A673 (cell line): ENCODE data around the gene ADGRB2. TPM values are rescaled to one million over a fixed set of nuclear protein-coding genes. Genes with fewer than 3 reads are reported as not detected.

ENCODE experiments used
- BruUV-seq: library from RNA; stranded (reverse); fragments of 400-500 nt; replicated peaks from 2 replicates; lab custom pipeline; 2021; lab: Mats Ljungman, UMichigan
- CTCF ChIA-PET: fragments of 300-600 bp; sonication (Branson Sonifier 250); formaldehyde crosslinking; loops from one replicate; lab custom pipeline; 2022; ENCODE audit warnings: antibody characterized with exemption; lab: Charles Lee
- POLR2A ChIA-PET: fragments of 300-600 bp; sonication (Branson Sonifier 250); formaldehyde crosslinking; loops from one replicate; lab custom pipeline; 2022; ENCODE audit warnings: antibody characterized with exemption; ENCODE audit not compliant: low non-redundant PET; lab: Charles Lee
- DNase-seq: peaks from one replicate; pipeline ENCODE4 v3.0.0-alpha.2; 2015; ENCODE audit warnings: low spot score
- H3K27ac ChIP-seq: fragments of 200-600 bp; sonication (generic); 2 replicates; pipeline ENCODE4 v1.5.1; 2016; ENCODE audit warnings: mixed run types, low read depth, mild to moderate bottlenecking, mixed read lengths, antibody characterized with exemption, low read length; ENCODE audit not compliant: poor library complexity, severe bottlenecking
- H3K27me3 ChIP-seq: fragments of 200-600 bp; sonication (generic); replicated peaks from 2 replicates; pipeline ENCODE4 v1.6.1; 2017; ENCODE audit warnings: mixed run types, low read depth, mild to moderate bottlenecking, mixed read lengths, antibody characterized with exemption, low read length; ENCODE audit not compliant: insufficient read depth, poor library complexity
- H3K36me3 ChIP-seq: fragments of 200-600 bp; sonication (generic); 2 replicates; pipeline ENCODE4 v1.6.1; 2016; ENCODE audit warnings: mixed run types, mild to moderate bottlenecking, mixed read lengths, antibody characterized with exemption, low read length; ENCODE audit not compliant: insufficient read depth, poor library complexity, severe bottlenecking
- H3K4me1 ChIP-seq: fragments of 200-600 bp; sonication (generic); 2 replicates; pipeline ENCODE4 v1.6.1; 2017; ENCODE audit warnings: mixed run types, mild to moderate bottlenecking, mixed read lengths, antibody characterized with exemption, low read length; ENCODE audit not compliant: insufficient read depth, poor library complexity, severe bottlenecking
- H3K4me3 ChIP-seq: fragments of 200-600 bp; sonication (generic); 2 replicates; pipeline ENCODE4 v1.5.1; 2016; ENCODE audit warnings: low read depth, mixed run types, mild to moderate bottlenecking, mixed read lengths, low read length; ENCODE audit not compliant: poor library complexity, severe bottlenecking
- H3K9me3 ChIP-seq: fragments of 200-600 bp; sonication (generic); 2 replicates; pipeline ENCODE4 v1.6.1; 2016; ENCODE audit warnings: mixed run types, low read depth, mild to moderate bottlenecking, mixed read lengths, antibody characterized with exemption, low read length; ENCODE audit not compliant: poor library complexity, severe bottlenecking
- EZH2 ChIP-seq: fragments of 200-600 bp; sonication (generic); IDR thresholded peaks from 2 replicates; pipeline ENCODE4 v1.6.1; 2017; ENCODE audit warnings: borderline replicate concordance, low read depth, mild to moderate bottlenecking, mixed read lengths, antibody characterized with exemption, low read length; ENCODE audit not compliant: poor library complexity, severe bottlenecking
- intact Hi-C: fragments of 100-400 bp; cut with micrococcal nuclease; formaldehyde crosslinking; loops from one replicate; pipeline ENCODE4 v1.10.0; 2022; ENCODE audit not compliant: unreplicated experiment
- total RNA-seq: library from RNA; stranded (reverse); gene quantifications from 2 replicates; pipeline ENCODE4 v1.2.3, GENCODE V29; 2021
- TF ChIP-seq, protein P1 (sequence below): fragments of 300-800, 200-600 bp; sonication (generic); conservative IDR thresholded peaks from 2 replicates; pipeline ENCODE4 v1.5.1; 2017; ENCODE audit warnings: low read depth, mild to moderate bottlenecking, antibody characterized with exemption, low read length, moderate library complexity, mixed read lengths

ADGRB2 gene
- total RNA-seq, 1 experiment from 2014 or later: 5.9 TPM

DNA sequence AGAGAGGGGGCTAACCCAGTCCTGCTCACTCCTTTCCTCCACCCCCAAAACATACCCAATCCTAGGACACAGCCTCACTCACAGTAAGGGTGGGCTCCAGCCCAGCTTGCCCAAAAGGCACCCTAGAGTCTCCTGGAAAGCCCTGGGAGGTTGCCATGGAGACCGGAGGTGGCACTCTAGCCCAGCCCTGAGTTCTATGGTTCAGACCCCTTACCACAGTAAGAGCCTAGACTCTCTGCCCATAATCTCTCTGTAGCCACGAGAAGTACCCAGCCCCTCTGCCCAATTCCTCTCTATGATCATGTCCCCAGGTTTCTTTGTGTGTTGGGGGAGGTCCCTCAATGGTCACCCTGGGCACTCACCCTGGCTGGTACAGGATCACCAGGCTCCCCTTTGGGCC, 74.8 kb downstream of the ADGRB2 start:
- no peak overlapping the region for H3K27ac ChIP-seq
- TF ChIP-seq, protein P1, sequence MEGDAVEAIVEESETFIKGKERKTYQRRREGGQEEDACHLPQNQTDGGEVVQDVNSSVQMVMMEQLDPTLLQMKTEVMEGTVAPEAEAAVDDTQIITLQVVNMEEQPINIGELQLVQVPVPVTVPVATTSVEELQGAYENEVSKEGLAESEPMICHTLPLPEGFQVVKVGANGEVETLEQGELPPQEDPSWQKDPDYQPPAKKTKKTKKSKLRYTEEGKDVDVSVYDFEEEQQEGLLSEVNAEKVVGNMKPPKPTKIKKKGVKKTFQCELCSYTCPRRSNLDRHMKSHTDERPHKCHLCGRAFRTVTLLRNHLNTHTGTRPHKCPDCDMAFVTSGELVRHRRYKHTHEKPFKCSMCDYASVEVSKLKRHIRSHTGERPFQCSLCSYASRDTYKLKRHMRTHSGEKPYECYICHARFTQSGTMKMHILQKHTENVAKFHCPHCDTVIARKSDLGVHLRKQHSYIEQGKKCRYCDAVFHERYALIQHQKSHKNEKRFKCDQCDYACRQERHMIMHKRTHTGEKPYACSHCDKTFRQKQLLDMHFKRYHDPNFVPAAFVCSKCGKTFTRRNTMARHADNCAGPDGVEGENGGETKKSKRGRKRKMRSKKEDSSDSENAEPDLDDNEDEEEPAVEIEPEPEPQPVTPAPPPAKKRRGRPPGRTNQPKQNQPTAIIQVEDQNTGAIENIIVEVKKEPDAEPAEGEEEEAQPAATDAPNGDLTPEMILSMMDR: no peak
- TF ChIP-seq EZH2: no peak
- intact Hi-C loops: no loop called here
- CTCF ChIA-PET: no interaction called here
- POLR2A ChIA-PET: no interaction called here
- no peaks in the 10 kb centered on the region for H3K36me3 ChIP-seq
- no peaks in the 10 kb centered on the region for H3K9me3 ChIP-seq
- H3K4me1 ChIP-seq: no peaks in the 10 kb centered on the region
- BruUV-seq: no TSS peak
- no peaks in the 10 kb centered on the region for H3K27me3 ChIP-seq
- no peak overlapping the region for H3K4me3 ChIP-seq
- no peak for DNase-seq

DNA sequence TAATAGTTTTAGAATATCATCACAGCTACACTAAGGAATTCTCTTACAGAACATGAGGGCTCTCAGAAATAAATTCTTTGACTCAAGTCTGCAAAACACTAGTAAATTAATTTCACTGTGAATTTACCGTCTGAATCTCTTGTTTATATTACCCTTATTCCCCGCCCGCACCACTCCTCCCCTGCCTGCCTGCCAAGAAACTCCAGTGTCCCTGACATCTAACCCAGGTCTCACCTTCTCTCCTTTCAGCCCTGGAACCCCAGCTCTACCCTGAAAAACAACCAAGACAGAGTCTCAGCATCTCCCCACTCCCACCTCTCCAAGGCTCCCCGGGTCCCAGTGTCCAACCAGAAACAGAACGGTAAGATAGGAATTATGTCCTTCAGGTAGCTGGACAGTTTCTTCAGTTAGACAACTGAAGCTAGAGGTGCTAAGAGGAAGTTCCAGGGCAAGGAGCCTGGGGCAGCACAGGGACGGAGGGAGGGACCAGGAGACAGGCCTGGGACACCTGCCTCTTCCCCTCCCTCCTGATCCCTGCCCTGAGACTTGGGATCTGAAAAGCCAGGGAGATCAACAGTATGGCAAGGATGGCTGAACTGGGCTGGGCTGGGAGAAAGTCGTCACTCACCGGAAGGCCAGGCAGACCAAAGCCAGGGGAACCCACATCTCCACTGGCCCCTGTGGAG, 75.8 kb downstream of the ADGRB2 start:
- Histone ChIP-seq H3K27me3 (no peaks in the 10 kb centered on the region), H3K4me3 (no peak overlapping the region), H3K4me1 (no peaks in the 10 kb centered on the region), H3K27ac (no peak overlapping the region), H3K9me3 (no peaks in the 10 kb centered on the region), H3K36me3 (no peaks in the 10 kb centered on the region)
- intact Hi-C loops: no loop called here
- TF ChIP-seq, protein P1: no peak
- no peak for TF ChIP-seq EZH2
- DNase-seq: no peak
- POLR2A ChIA-PET: no interaction called here
- CTCF ChIA-PET: no interaction called here
- BruUV-seq: no TSS peak

DNA sequence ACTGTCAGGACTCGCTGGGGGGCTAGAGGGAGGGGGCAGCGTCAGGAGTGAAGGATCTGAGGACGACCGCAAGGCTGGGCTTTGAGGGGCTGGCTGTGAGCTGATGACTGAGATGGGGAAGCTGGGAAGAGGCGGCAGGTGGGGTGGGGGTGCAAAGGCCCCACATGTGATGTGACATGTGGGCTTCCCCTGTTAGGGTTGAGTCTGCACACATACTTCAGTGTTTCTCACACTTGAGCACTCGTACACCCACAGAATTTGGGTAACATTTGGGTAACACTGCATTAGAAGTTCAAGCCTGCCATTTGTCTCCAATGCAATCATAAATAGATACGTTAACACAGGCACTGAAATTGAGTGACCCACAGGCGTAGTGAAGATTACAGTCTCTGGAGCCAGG, 76.5 kb downstream of the ADGRB2 start:
- Histone ChIP-seq H3K9me3 (no peaks in the 10 kb centered on the region), H3K4me1 (no peaks in the 10 kb centered on the region), H3K27me3 (no peaks in the 10 kb centered on the region), H3K4me3 (no peak overlapping the region), H3K36me3 (no peaks in the 10 kb centered on the region), H3K27ac (no peak overlapping the region)
- intact Hi-C loops: no loop called here
- ChIA-PET CTCF (no interaction called here), POLR2A (no interaction called here)
- TF ChIP-seq EZH2: no peak
- TF ChIP-seq, protein P1: no peak
- BruUV-seq: no TSS peak
- DNase-seq: no peak
